CD4-positive, alpha-beta T cell treated with Interleukin-4 for 1 hour (primary cell): ENCODE results near the gene ARHGAP6.
"Not testable (repeated sequence)": the region's sequence is repeated elsewhere in the genome, so short reads cannot be mapped to it uniquely, and the experiment has no call there.

Source experiments
- DNase-seq, 2 donors: peaks; one replicate each; pipeline ENCODE4 v3.0.0-alpha.2; 2020 to 2022

Gene ARHGAP6

GRCh38 chrX:11509786-11510185, 155.9 kb downstream of the ARHGAP6 start:
- DNase-seq: no peak

- no peak for DNase-seq
These were observed 161.5 kb downstream of the ARHGAP6 start for GRCh38 chrX:11504234-11504633.

GRCh38 chrX:11499076-11500044, 166.4 kb downstream of the ARHGAP6 start:
- no peak for DNase-seq

GRCh38 chrX:11491375-11491774, 174.3 kb downstream of the ARHGAP6 start:
- not testable (repeated sequence) for DNase-seq

GRCh38 chrX:11484290-11484689, 181.4 kb downstream of the ARHGAP6 start:
- no peak for DNase-seq

GRCh38 chrX:11481035-11481434, 184.7 kb downstream of the ARHGAP6 start:
- DNase-seq: no peak

- no peak for DNase-seq
These were observed 185.1 kb downstream of the ARHGAP6 start for GRCh38 chrX:11480626-11481025.

GRCh38 chrX:11478911-11479310, 186.8 kb downstream of the ARHGAP6 start:
- DNase-seq: no peak

GRCh38 chrX:11478026-11478425, 187.7 kb downstream of the ARHGAP6 start:
- no peak for DNase-seq

GRCh38 chrX:11474576-11474975, 191.1 kb downstream of the ARHGAP6 start:
- DNase-seq: no peak

GRCh38 chrX:11474021-11474420, 191.7 kb downstream of the ARHGAP6 start:
- DNase-seq: no peak

- DNase-seq: no peak
These were observed 192.8 kb downstream of the ARHGAP6 start for GRCh38 chrX:11472879-11473278.

- no peak for DNase-seq
These were observed 193.3 kb downstream of the ARHGAP6 start for GRCh38 chrX:11472381-11472780.

- no peak for DNase-seq
These were observed 195.3 kb downstream of the ARHGAP6 start for GRCh38 chrX:11470250-11470974.

GRCh38 chrX:11465648-11466411, 199.9 kb downstream of the ARHGAP6 start:
- DNase-seq: no peak

- no peak for DNase-seq
These were observed 200.8 kb downstream of the ARHGAP6 start for GRCh38 chrX:11464836-11465463.

GRCh38 chrX:11464380-11464779, 201.3 kb downstream of the ARHGAP6 start:
- DNase-seq: no peak

GRCh38 chrX:11462648-11463047, 203.1 kb downstream of the ARHGAP6 start:
- no peak for DNase-seq

GRCh38 chrX:11462136-11462535, 203.6 kb downstream of the ARHGAP6 start:
- no peak for DNase-seq

GRCh38 chrX:11461201-11462001, 204.3 kb downstream of the ARHGAP6 start:
- DNase-seq: no peak

- DNase-seq: no peak
These were observed 205.4 kb downstream of the ARHGAP6 start for GRCh38 chrX:11460347-11460746.

GRCh38 chrX:11458170-11458569, 207.6 kb downstream of the ARHGAP6 start:
- no peak for DNase-seq
